ENCODE data around the gene MAN2C1.
"Not testable (repeated sequence)": the region's sequence is repeated elsewhere in the genome, so short reads cannot be mapped to it uniquely, and the experiment has no call there.

The MAN2C1 gene

DNA sequence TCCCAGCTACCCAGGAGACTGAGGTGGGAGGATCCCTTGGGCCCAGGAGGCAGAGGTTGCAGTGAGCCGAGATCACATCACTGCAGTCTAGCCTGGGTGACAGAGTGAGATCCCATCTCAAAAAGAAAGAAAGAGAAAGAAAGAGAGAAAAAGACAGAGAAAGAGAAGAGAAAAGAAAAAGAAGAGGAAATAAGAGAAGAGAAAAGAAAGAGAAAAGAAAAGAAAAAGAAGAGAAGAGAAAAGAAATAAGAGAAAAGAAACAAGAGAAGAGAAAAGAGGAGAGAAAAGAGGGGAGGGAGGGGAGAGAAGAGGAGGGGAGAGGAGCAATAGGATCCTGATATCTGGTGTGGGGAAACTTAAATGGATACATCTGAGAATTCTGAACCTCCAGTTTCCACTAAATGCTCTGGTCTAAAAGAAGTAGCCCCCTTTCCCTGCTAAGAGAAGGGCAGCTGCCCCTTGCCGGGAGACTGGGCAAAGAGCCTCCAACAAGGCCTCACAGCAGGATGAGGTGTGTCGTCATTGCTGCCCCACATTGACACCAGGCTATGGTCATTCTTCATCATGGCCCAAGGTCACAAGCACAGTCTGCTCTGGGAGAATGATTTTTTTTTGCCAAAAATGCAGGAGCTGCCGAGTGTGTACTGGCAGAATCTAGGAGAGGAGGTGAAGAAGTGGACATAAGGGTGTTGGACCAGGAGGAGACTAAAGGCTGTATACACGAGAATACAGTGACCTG lies 53.7 kb downstream of the MAN2C1 start:
- Histone ChIP-seq H3K36me3 (ENCODE audit: control insufficient read depth in 2 of 2, insufficient read depth in 1 of 2, low read length in 2 of 2) (no peaks in the 10 kb centered on the region), H3K4me3 (ENCODE audit: low read depth, low read length) (no peak overlapping the region), H3K4me1 (ENCODE audit: control insufficient read depth, insufficient read depth, low read length) (no peaks in the 10 kb centered on the region), H3K9me3 (ENCODE audit: control insufficient read depth, insufficient read depth, low read depth, low read length) (no peaks in the 10 kb centered on the region), H3K27ac (ENCODE audit: extremely low read depth, low read depth, low read length) (no peak overlapping the region)
- TF ChIP-seq ZNF366 (tag by site-specific recombination; conservative IDR thresholded peaks at IDR 0.05) (peak; percentile 51), PRDM1 (tag by site-specific recombination; IDR thresholded peaks at IDR 0.05) (peak; percentile 88), ZNF350 (tag by site-specific recombination; IDR thresholded peaks at IDR 0.05) (no peak)
- CTCF ChIA-PET: no interaction called here
- POLR2A ChIA-PET: no interaction called here

DNA sequence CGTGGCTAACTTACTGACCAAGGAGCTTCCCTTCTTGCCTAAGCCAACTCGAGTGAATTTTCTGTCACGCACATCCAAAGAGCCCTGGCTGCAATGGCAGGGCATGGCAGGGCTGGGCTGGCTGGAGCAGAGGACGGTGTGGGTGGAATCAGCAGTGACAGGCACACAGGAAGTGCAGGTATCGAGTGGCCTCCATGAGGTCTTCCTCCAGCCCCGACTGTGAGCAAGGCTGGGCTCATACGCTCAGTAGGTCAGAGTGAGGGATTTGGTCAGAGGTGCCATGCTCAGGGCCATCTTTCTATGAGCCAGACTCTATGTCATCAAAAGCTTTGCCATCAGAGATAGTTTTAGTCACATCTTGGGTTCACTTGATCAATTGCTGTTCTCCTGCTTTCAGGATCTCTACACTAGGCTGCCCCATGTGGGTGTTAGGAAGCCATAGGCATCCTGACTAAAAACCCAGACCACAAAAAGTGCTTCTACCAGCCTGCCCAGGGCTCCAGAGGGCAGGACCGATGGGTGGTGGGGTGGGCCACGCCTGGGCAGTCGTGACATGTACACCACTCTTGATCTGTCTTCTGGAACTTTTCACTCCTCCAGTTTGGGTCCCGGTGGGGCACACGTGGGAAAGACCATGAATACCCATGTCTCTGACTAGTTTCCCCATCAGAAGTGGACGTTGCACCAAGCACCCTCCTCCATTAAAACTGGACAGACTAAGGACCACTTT lies 55.1 kb downstream of the MAN2C1 start:
- no peak overlapping the region for H3K4me3 ChIP-seq (ENCODE audit: low read depth, low read length)
- no peaks in the 10 kb centered on the region for H3K9me3 ChIP-seq (ENCODE audit: control insufficient read depth, insufficient read depth, low read depth, low read length)
- POLR2A ChIA-PET: no interaction called here
- no peak for TF ChIP-seq SCRT1 (tag by site-specific recombination; IDR thresholded peaks at IDR 0.05; ENCODE audit: borderline replicate concordance)
- peak; percentile 82 for TF ChIP-seq ZNF10 (tag by site-specific recombination; IDR thresholded peaks at IDR 0.05)
- no peak for TF ChIP-seq GLIS1 (tag by site-specific recombination; IDR thresholded peaks at IDR 0.05)
- CTCF ChIA-PET: no interaction called here
- H3K27ac ChIP-seq (ENCODE audit: extremely low read depth, low read depth, low read length): no peak overlapping the region
- no peaks in the 10 kb centered on the region for H3K4me1 ChIP-seq (ENCODE audit: control insufficient read depth, insufficient read depth, low read length)
- H3K36me3 ChIP-seq (ENCODE audit: control insufficient read depth in 2 of 2, insufficient read depth in 1 of 2, low read length in 2 of 2): no peaks in the 10 kb centered on the region

DNA sequence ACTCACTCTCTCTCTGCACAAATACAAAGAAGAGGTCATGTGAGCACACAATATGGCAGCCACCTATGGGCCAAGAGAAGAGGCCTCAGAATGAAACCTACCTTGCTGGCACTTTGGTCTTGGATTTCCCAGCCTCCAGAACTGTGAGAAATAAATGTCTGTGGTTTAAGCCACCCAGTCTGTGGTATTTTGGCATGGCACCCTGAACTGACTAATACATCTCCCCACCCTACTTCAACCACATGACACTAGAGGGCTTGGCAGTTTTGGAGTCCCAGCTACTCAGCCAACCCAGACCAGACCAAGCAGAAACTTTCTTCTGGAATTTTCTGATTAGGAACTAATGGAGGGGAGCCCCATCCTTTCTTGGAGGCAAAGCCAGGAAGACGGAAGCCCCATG lies 55.9 kb downstream of the MAN2C1 start:
- CTCF ChIA-PET; H3K4me3 ChIP-seq (ENCODE audit: low read depth, low read length); POLR2A ChIA-PET; H3K9me3 ChIP-seq (ENCODE audit: control insufficient read depth, insufficient read depth, low read depth, low read length); H3K36me3 ChIP-seq (ENCODE audit: control insufficient read depth in 2 of 2, insufficient read depth in 1 of 2, low read length in 2 of 2); H3K27ac ChIP-seq (ENCODE audit: extremely low read depth, low read depth, low read length); H3K4me1 ChIP-seq (ENCODE audit: control insufficient read depth, insufficient read depth, low read length): not testable (repeated sequence)

DNA sequence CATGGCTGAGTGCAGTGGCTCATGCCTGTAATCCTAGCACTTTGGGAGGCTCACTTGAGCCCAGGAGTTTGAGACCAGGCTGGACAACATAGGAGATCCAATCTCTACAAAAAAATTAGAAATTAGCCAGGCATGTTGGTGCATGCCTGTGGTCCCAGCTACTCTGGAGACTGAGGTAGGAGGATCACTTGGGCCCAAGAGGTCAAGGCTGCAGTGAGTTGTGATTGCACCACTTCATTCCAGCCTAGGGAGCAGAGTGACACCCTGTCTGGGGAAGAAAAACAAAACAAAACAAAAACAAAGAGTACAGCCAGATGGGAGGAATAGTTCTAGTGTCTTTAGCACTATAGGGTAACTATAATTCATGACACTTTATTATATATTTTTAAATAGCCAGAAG lies 58.7 kb downstream of the MAN2C1 start:
- Histone ChIP-seq H3K27ac (ENCODE audit: extremely low read depth, low read depth, low read length) (no peak overlapping the region), H3K36me3 (ENCODE audit: control insufficient read depth in 2 of 2, insufficient read depth in 1 of 2, low read length in 2 of 2) (no peaks in the 10 kb centered on the region), H3K4me3 (ENCODE audit: low read depth, low read length) (no peak overlapping the region), H3K4me1 (ENCODE audit: control insufficient read depth, insufficient read depth, low read length) (no peaks in the 10 kb centered on the region), H3K9me3 (ENCODE audit: control insufficient read depth, insufficient read depth, low read depth, low read length) (no peaks in the 10 kb centered on the region)
- POLR2A ChIA-PET: no interaction called here
- CTCF ChIA-PET: interaction anchor here (0.7 to 3.2 kb wide), 3 partner anchors 58 to 529 kb away, joined by 3 to 25 read pairs (median 3); partner anchors contain the start of gene MAN2C1
- TF ChIP-seq BCL11A (tag by site-specific recombination; IDR thresholded peaks at IDR 0.05; ENCODE audit: low read depth) (no peak), ZSCAN23 (tag by site-specific recombination; IDR thresholded peaks at IDR 0.05) (no peak), ZNF394 (tag by site-specific recombination; IDR thresholded peaks at IDR 0.05; ENCODE audit: borderline replicate concordance) (peak; percentile 65; the same call in 1 of the 2 replicates), ZNF707 (tag by site-specific recombination; IDR thresholded peaks at IDR 0.05) (no peak)
- TF ChIP-seq, protein P1, sequence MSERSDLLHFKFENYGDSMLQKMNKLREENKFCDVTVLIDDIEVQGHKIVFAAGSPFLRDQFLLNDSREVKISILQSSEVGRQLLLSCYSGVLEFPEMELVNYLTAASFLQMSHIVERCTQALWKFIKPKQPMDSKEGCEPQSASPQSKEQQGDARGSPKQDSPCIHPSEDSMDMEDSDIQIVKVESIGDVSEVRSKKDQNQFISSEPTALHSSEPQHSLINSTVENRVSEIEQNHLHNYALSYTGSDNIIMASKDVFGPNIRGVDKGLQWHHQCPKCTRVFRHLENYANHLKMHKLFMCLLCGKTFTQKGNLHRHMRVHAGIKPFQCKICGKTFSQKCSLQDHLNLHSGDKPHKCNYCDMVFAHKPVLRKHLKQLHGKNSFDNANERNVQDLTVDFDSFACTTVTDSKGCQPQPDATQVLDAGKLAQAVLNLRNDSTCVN (tag by site-specific recombination; optimal IDR thresholded peaks at IDR 0.05): no peak

DNA sequence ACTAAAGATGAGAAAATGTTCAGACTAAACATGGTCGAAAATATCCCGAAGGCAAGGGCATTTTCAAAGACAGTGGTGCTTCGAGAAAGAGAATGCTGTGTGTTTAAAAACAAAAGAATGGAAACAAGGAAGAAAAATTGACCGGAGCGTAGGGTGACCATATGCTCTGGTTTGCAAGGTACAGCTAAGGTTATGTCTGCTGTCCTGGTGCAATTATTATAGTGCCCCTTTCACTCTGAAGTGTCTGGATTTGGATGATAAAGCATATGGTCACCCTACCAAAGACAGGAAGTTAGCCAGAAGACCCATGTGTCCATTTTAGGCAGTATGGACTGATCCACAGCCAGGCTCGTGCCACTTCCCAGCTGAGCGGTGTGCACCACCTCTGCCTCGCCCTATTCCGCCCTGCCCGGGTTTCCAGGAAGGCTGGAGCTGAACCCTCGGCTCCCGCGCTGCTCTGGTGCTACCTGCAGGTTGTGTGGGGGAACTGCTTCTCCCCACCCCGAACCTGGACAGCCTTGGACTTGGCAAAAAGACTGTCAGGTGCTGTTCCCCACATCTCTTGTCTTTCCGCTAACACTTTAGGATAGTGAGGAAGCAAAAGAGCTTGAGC lies 60.5 kb downstream of the MAN2C1 start:
- ChIA-PET CTCF (interaction anchor here (0.6 to 3.2 kb wide), 25 partner anchors 12 to 1409 kb away, joined by 3 to 25 read pairs (median 4); partner anchors contain the start of genes SCAMP5 and SNX33), POLR2A (interaction anchor here (1.0 to 1.2 kb wide), 2 partner anchors 60 to 106 kb away, joined by 4 to 5 read pairs; partner anchors contain the start of genes C15orf39 and MAN2C1)
- Histone ChIP-seq H3K27ac (ENCODE audit: extremely low read depth, low read depth, low read length) (no peak overlapping the region), H3K9me3 (ENCODE audit: control insufficient read depth, insufficient read depth, low read depth, low read length) (no peaks in the 10 kb centered on the region), H3K36me3 (ENCODE audit: control insufficient read depth in 2 of 2, insufficient read depth in 1 of 2, low read length in 2 of 2) (no peaks in the 10 kb centered on the region), H3K4me3 (ENCODE audit: low read depth, low read length) (no peak overlapping the region), H3K4me1 (ENCODE audit: control insufficient read depth, insufficient read depth, low read length) (no peaks in the 10 kb centered on the region)
- peak; percentile 73 for TF ChIP-seq KLF1 (tag by site-specific recombination; IDR thresholded peaks at IDR 0.05)
- no peak for TF ChIP-seq KLF16 (tag by site-specific recombination; IDR thresholded peaks at IDR 0.05)
- TF ChIP-seq, protein P2, sequence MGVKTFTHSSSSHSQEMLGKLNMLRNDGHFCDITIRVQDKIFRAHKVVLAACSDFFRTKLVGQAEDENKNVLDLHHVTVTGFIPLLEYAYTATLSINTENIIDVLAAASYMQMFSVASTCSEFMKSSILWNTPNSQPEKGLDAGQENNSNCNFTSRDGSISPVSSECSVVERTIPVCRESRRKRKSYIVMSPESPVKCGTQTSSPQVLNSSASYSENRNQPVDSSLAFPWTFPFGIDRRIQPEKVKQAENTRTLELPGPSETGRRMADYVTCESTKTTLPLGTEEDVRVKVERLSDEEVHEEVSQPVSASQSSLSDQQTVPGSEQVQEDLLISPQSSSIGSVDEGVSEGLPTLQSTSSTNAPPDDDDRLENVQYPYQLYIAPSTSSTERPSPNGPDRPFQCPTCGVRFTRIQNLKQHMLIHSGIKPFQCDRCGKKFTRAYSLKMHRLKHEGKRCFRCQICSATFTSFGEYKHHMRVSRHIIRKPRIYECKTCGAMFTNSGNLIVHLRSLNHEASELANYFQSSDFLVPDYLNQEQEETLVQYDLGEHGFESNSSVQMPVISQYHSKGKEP (tag by site-specific recombination; IDR thresholded peaks at IDR 0.05): no peak
- TF ChIP-seq, protein P3, sequence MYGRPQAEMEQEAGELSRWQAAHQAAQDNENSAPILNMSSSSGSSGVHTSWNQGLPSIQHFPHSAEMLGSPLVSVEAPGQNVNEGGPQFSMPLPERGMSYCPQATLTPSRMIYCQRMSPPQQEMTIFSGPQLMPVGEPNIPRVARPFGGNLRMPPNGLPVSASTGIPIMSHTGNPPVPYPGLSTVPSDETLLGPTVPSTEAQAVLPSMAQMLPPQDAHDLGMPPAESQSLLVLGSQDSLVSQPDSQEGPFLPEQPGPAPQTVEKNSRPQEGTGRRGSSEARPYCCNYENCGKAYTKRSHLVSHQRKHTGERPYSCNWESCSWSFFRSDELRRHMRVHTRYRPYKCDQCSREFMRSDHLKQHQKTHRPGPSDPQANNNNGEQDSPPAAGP (tag by site-specific recombination; IDR thresholded peaks at IDR 0.05): peak; percentile 39; the same call in 1 of the 2 replicates
- TF ChIP-seq ZNF140 (tag by site-specific recombination; IDR thresholded peaks at IDR 0.05): no peak
- 0 out of 2 replicates have a peak, but pooled peaks have one; percentile 12 for TF ChIP-seq ZNF366 (tag by site-specific recombination; conservative IDR thresholded peaks at IDR 0.05)
- TF ChIP-seq ZBTB21 (tag by site-specific recombination; IDR thresholded peaks at IDR 0.05): no peak
- no peak for TF ChIP-seq SETDB1 (IDR thresholded peaks at IDR 0.05; ENCODE audit: insufficient read length, low read length)
- TF ChIP-seq ZNF433 (tag by site-specific recombination; IDR thresholded peaks at IDR 0.05; ENCODE audit: low read depth): no peak
